Activated B cell treated with CpG ODN at 0.5 μM for 24 hours (primary cell): ENCODE results near the gene M6PR. TPM values are rescaled to one million over a fixed set of nuclear protein-coding genes. Genes with fewer than 3 reads are reported as not detected.

Experiments
- ATAC-seq: fragments of 200-7000 bp; cut with Tn5 transposase; one replicate; pipeline ENCODE4 v1.10.0; 2021; ENCODE audit warnings: low read depth, mild to moderate bottlenecking, moderate library complexity
- CTCF ChIA-PET: fragments of 350-600 bp; sonication (Branson Sonifier 250); formaldehyde crosslinking; loops from one replicate; lab custom pipeline; 2021; ENCODE audit warnings: antibody characterized with exemption; lab: Charles Lee
- POLR2A ChIA-PET: fragments of 350-600 bp; sonication (Branson Sonifier 250); formaldehyde crosslinking; loops from one replicate; lab custom pipeline; 2021; ENCODE audit warnings: antibody characterized with exemption; lab: Charles Lee
- DNase-seq: peaks from one replicate; pipeline ENCODE4 v3.0.0; 2022
- H3K27ac Mint-ChIP-seq: one replicate; pipeline ENCODE4 v1.8.0; 2020; ENCODE audit warnings: mixed read lengths
- H3K27me3 Mint-ChIP-seq: one replicate; pipeline ENCODE4 v1.8.0; 2021; ENCODE audit warnings: mixed read lengths
- H3K36me3 Mint-ChIP-seq: one replicate; pipeline ENCODE4 v1.8.0; 2021; ENCODE audit warnings: low read depth, mixed read lengths
- H3K4me1 Mint-ChIP-seq: one replicate; pipeline ENCODE4 v1.8.0; 2021; ENCODE audit warnings: mixed read lengths
- H3K4me3 Mint-ChIP-seq: one replicate; pipeline ENCODE4 v1.8.0; 2020; ENCODE audit warnings: mild to moderate bottlenecking, mixed read lengths
- H3K9me3 Mint-ChIP-seq: one replicate; pipeline ENCODE4 v1.8.0; 2020; ENCODE audit warnings: mixed read lengths
- CTCF ChIP-seq: fragments of 200-600 bp; IDR thresholded peaks from one replicate; pipeline ENCODE4 v1.8.0; 2022; ENCODE audit warnings: antibody characterized with exemption, mild to moderate bottlenecking
- intact Hi-C: fragments of 100-400 bp; cut with micrococcal nuclease; formaldehyde crosslinking; loops from one replicate; pipeline ENCODE4 v1.15.1; 2024
- total RNA-seq: library from RNA; stranded (reverse); gene quantifications from 2 replicates; pipeline ENCODE4 v1.2.3, GENCODE V29; 2022

The M6PR gene
- total RNA-seq, 1 donor from 2014 or later, result 229 TPM

- intact Hi-C loops, result no loop called here
- Mint-ChIP-seq H3K4me1 (no peaks in the 10 kb centered on the region), H3K36me3 (peaks cover 4% of the 10 kb centered on the region), H3K4me3 (no peak overlapping the region), H3K27ac (no peak overlapping the region), H3K27me3 (no peaks in the 10 kb centered on the region), H3K9me3 (no peaks in the 10 kb centered on the region)
- no peak for ATAC-seq
- POLR2A ChIA-PET, result interaction anchor here (1.7 kb wide), 1 partner anchor 8 kb away, joined by 5 read pairs; the partner anchor contains the start of gene M6PR
- DNase-seq, result no peak
- TF ChIP-seq CTCF, result no peak
- CTCF ChIA-PET, result no interaction called here
These were observed 8.6 kb upstream of the M6PR start for GRCh38 chr12:8958066-8958465.

- Mint-ChIP-seq H3K27ac (no peak overlapping the region), H3K4me3 (no peak overlapping the region), H3K27me3 (no peaks in the 10 kb centered on the region), H3K4me1 (no peaks in the 10 kb centered on the region), H3K9me3 (no peaks in the 10 kb centered on the region), H3K36me3 (peaks cover 6% of the 10 kb centered on the region)
- POLR2A ChIA-PET, result interaction anchor here (1.7 kb wide), 1 partner anchor 8 kb away, joined by 5 read pairs; the partner anchor contains the start of gene M6PR
- intact Hi-C loops, result no loop called here
- CTCF ChIA-PET, result no interaction called here
- ATAC-seq (no peak), DNase-seq (no peak)
- no peak for TF ChIP-seq CTCF
These were observed 8.1 kb upstream of the M6PR start for GRCh38 chr12:8957561-8957960.

- no peak for TF ChIP-seq CTCF
- ChIA-PET POLR2A (no interaction called here), CTCF (no interaction called here)
- Mint-ChIP-seq H3K36me3 (peaks cover 6% of the 10 kb centered on the region), H3K27ac (no peak overlapping the region), H3K4me3 (no peak overlapping the region), H3K9me3 (no peaks in the 10 kb centered on the region), H3K4me1 (peaks cover 3% of the 10 kb centered on the region), H3K27me3 (no peaks in the 10 kb centered on the region)
- intact Hi-C loops, result no loop called here
- no peak for ATAC-seq
- DNase-seq, result no peak
These were observed 7.3 kb upstream of the M6PR start for GRCh38 chr12:8956772-8957171.

- POLR2A ChIA-PET, result no interaction called here
- Mint-ChIP-seq H3K27ac (no peak overlapping the region), H3K9me3 (no peaks in the 10 kb centered on the region), H3K4me3 (no peak overlapping the region), H3K4me1 (peaks cover 7% of the 10 kb centered on the region), H3K36me3 (peaks cover 6% of the 10 kb centered on the region), H3K27me3 (no peaks in the 10 kb centered on the region)
- no peak for TF ChIP-seq CTCF
- CTCF ChIA-PET, result no interaction called here
- DNase-seq, result no peak
- intact Hi-C loops, result no loop called here
- ATAC-seq, result no peak
These were observed 6.6 kb upstream of the M6PR start for GRCh38 chr12:8956073-8956472.

- ATAC-seq (no peak), DNase-seq (no peak)
- peaks cover 19% of the 10 kb centered on the region for H3K36me3 Mint-ChIP-seq
- H3K9me3 Mint-ChIP-seq, result no peaks in the 10 kb centered on the region
- H3K27ac Mint-ChIP-seq, result no peak overlapping the region
- TF ChIP-seq CTCF, result no peak
- CTCF ChIA-PET, result no interaction called here
- H3K4me1 Mint-ChIP-seq, result peaks cover 19% of the 10 kb centered on the region
- intact Hi-C loops, result no loop called here
- H3K27me3 Mint-ChIP-seq, result no peaks in the 10 kb centered on the region
- H3K4me3 Mint-ChIP-seq, result no peak overlapping the region
- POLR2A ChIA-PET, result no interaction called here
These were observed 4.4 kb upstream of the M6PR start for GRCh38 chr12:8953773-8954402.
